Gastroesophageal sphincter (tissue), 4 donors: ENCODE data around the gene SPEG. TPM values are rescaled to one million over a fixed set of nuclear protein-coding genes. Genes with fewer than 3 reads are reported as not detected.
A peak's percentile ranks its signal among the peaks of the same experiment; 100 is the strongest.

Experiments
- ATAC-seq: fragments of 150-250 bp; one replicate; pipeline ENCODE4 v1.9.1; 2016; ENCODE audit warnings: mild to moderate bottlenecking, moderate library complexity
- H3K27ac ChIP-seq, 4 donors: fragments of 200-600 bp; sonication (generic) in 3 of 4; 1 replicate in 3 of 4; 2 replicates in 1 of 4; pipeline ENCODE4 v1.5.1; 2016 to 2019
- H3K27me3 ChIP-seq: fragments of 200-600 bp; sonication (generic); one replicate; pipeline ENCODE4 v1.5.1; 2019
- H3K36me3 ChIP-seq, 2 donors: fragments of 200-600 bp; sonication (generic); one replicate each; pipeline ENCODE4 v1.5.1; 2019; ENCODE audit warnings: control low read depth in 1 of 2
- H3K4me1 ChIP-seq, 3 donors: fragments of 200-600 bp; sonication (generic); 1 replicate in 2 of 3; 2 replicates in 1 of 3; pipeline ENCODE4 v1.5.1; 2016 to 2019; ENCODE audit warnings: control low read depth in 2 of 3
- H3K4me3 ChIP-seq, 2 donors: fragments of 200-600 bp; sonication (generic); one replicate each; pipeline ENCODE4 v1.5.1; 2019; ENCODE audit warnings: mild to moderate bottlenecking in 1 of 2, moderate library complexity in 1 of 2
- H3K9me3 ChIP-seq, 3 donors: fragments of 200-600 bp; sonication (generic); one replicate each; pipeline ENCODE4 v1.5.1; 2017 to 2019; ENCODE audit warnings: control low read depth in 2 of 3
- EP300 ChIP-seq: sonication (generic); formaldehyde crosslinking; IDR thresholded peaks from one replicate; pipeline ENCODE4 v1.6.1; 2017; ENCODE audit warnings: antibody characterized with exemption, mild to moderate bottlenecking
- POLR2A ChIP-seq, 2 donors: fragments of 450-650 bp; IDR thresholded peaks; one replicate each; pipeline ENCODE4 v1.6.1; 2017; ENCODE audit warnings: antibody characterized with exemption in 2 of 2, mild to moderate bottlenecking in 2 of 2, moderate library complexity in 1 of 2
- POLR2AphosphoS5 ChIP-seq: sonication (generic); formaldehyde crosslinking; IDR thresholded peaks from one replicate; pipeline ENCODE4 v1.6.1; 2017; ENCODE audit warnings: antibody characterized with exemption
- WGBS, 2 donors: methylation state at CpG; one replicate each; pipeline ENCODE4 v1.1.5; 2018; ENCODE audit warnings: low coverage in 1 of 2; 5-methylcytosine and 5-hydroxymethylcytosine counted together
- total RNA-seq, 4 donors: library from RNA; depleted of rRNA; stranded (reverse); fragments of >200 nt; gene quantifications; one replicate each; pipeline ENCODE4 v1.1.0, GENCODE V29; 2016
- TF ChIP-seq, protein P1 (sequence below), 4 experiments: fragments of 200-600 bp in 2 of 4; fragments of 450-650 bp in 2 of 4; sonication (generic) in 1 of 4; IDR thresholded peaks; one replicate each; pipeline ENCODE4 v1.5.1; 2017 to 2019; ENCODE audit warnings: antibody characterized with exemption in 4 of 4, mild to moderate bottlenecking in 2 of 4, moderate library complexity in 2 of 4

SPEG gene
- total RNA-seq, 4 donors from 2014 or later, result 90.2 to 307 (median 214) TPM

DNA sequence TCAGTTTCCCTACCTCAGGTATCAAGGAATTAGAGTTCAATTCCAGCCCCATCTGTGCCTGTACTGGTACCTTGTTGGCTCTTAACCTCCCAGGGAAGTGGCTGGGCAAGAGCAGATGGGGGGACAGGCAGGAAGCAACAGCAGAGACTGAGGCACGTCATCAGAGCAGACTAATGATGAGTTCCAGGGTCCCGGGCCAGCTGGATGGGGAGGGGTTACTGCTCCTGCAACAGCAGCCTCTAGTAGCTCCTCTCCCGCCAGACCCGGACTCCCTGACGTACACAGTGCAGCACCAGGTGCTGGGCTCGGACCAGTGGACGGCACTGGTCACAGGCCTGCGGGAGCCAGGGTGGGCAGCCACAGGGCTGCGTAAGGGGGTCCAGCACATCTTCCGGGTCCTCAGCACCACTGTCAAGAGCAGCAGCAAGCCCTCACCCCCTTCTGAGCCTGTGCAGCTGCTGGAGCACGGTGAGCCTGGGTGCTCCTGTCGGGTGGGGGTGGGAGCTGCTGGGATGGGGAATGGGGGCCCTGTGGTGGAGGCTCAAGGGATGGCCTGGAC lies 38.1 kb downstream of the SPEG start:
- Histone ChIP-seq H3K27ac (peak overlapping the region in 3 of 4 donors; percentile 81 to 97 (median 93)), H3K4me3 (no peak overlapping the region), H3K9me3 (no peaks in the 10 kb centered on the region), H3K27me3 (no peaks in the 10 kb centered on the region), H3K36me3 (peaks cover 0 to 82% of the 10 kb centered on the region in 2 donors), H3K4me1 (peaks cover 0 to 81% (median 0%) of the 10 kb centered on the region in 3 donors)
- no peak for ATAC-seq
- TF ChIP-seq POLR2AphosphoS5 (no peak), POLR2A (IDR thresholded peaks at IDR 0.05) (no peak), EP300 (no peak)
- TF ChIP-seq, protein P1, sequence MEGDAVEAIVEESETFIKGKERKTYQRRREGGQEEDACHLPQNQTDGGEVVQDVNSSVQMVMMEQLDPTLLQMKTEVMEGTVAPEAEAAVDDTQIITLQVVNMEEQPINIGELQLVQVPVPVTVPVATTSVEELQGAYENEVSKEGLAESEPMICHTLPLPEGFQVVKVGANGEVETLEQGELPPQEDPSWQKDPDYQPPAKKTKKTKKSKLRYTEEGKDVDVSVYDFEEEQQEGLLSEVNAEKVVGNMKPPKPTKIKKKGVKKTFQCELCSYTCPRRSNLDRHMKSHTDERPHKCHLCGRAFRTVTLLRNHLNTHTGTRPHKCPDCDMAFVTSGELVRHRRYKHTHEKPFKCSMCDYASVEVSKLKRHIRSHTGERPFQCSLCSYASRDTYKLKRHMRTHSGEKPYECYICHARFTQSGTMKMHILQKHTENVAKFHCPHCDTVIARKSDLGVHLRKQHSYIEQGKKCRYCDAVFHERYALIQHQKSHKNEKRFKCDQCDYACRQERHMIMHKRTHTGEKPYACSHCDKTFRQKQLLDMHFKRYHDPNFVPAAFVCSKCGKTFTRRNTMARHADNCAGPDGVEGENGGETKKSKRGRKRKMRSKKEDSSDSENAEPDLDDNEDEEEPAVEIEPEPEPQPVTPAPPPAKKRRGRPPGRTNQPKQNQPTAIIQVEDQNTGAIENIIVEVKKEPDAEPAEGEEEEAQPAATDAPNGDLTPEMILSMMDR (IDR thresholded peaks at IDR 0.05), result no peak
- 60 to 70% methylated on average over 2 to 3 of the region's 12 CpGs for WGBS, 2 donors

DNA sequence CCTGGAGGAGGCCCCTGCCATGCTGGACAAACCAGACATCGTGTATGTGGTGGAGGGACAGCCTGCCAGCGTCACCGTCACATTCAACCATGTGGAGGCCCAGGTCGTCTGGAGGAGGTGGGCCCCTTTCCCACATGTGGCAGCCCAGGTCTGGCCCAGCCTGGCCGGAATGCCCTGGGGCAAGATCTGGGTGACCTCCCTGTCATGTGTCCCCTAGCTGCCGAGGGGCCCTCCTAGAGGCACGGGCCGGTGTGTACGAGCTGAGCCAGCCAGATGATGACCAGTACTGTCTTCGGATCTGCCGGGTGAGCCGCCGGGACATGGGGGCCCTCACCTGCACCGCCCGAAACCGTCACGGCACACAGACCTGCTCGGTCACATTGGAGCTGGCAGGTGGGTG lies 38.9 kb downstream of the SPEG start:
- H3K27ac ChIP-seq, result peak overlapping the region in 3 of 4 donors; percentile 81 to 97 (median 93)
- no peaks in the 10 kb centered on the region for H3K27me3 ChIP-seq
- no peak for TF ChIP-seq EP300
- TF ChIP-seq, protein P1 (IDR thresholded peaks at IDR 0.05), result no peak
- TF ChIP-seq POLR2A (IDR thresholded peaks at IDR 0.05), result no peak
- TF ChIP-seq POLR2AphosphoS5, result no peak
- ATAC-seq, result no peak
- H3K4me3 ChIP-seq, result no peak overlapping the region
- H3K9me3 ChIP-seq, result no peaks in the 10 kb centered on the region
- peaks cover 0 to 85% of the 10 kb centered on the region in 2 donors for H3K36me3 ChIP-seq
- WGBS, 2 donors, result 20 to 40% methylated on average over 1 of the region's 18 CpGs
- H3K4me1 ChIP-seq, result peaks cover 0 to 75% (median 0%) of the 10 kb centered on the region in 3 donors

DNA sequence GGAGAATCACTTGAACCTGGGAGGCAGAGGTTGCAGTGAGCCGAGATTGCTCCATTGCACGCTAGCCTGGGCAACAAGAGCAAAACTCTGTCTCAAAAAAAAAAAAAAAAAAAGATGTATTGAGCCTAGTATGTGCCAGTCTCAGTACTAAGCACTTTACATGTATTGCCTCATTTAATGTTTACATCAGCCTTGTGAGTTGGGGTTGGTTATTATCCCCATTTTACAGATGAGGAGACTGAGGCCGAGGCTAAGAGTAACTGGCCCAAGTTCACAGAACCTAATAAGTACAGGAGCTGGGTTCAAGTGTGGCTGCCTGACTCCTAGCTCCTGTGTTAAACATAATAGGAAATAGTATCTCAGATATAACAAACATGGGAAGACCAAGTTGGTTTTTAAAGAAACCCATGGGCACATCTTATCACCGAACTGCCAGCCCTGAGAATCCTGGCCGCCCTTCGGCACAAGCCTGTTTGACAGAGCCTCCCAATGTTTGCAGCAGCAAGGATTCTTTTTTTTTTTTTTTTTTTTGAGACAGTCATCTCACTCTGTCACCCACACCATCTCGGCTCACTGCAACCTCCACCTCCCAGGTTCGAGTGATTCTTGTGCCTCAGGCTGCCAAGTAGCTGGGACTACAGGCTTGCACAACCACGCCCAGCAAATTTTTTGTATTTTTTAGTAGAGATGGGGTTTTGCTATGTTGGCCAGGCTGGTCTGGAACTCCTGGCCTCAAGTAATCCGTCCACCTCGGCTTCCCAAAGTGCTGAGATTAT lies 39.8 kb downstream of the SPEG start:
- 58 to 69% methylated on average over 5 to 10 of the region's 11 CpGs for WGBS, 2 donors
- Histone ChIP-seq H3K4me1 (peaks cover 0 to 65% (median 0%) of the 10 kb centered on the region in 3 donors), H3K36me3 (peaks cover 0 to 85% of the 10 kb centered on the region in 2 donors), H3K27ac (peak overlapping the region; percentile 12 to 97 (median 80)), H3K4me3 (no peak overlapping the region), H3K27me3 (no peaks in the 10 kb centered on the region), H3K9me3 (no peaks in the 10 kb centered on the region)
- TF ChIP-seq EP300, result no peak
- no peak for TF ChIP-seq POLR2A (IDR thresholded peaks at IDR 0.05)
- TF ChIP-seq POLR2AphosphoS5, result no peak
- TF ChIP-seq, protein P1 (IDR thresholded peaks at IDR 0.05), result no peak
- ATAC-seq, result no peak

DNA sequence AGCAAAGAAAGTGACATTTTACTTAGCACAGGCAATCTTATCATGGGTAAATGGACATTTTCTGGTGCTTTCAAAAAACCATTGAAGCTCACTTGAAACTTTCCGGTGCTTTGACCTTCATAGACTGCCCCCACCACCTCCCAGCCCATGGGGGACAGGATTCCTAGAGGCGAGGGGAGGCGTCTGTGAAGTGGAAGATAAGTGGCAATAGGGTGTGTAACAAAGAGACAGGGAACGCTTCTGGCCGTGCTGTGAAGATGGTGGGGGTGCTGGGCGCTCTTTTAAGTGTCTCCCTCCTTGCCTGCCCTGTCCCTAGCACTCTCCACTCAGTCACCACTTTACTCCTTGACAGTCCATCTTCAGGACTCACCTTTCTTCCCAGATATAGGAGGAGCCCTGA lies 40.6 kb downstream of the SPEG start:
- no peak overlapping the region for H3K4me3 ChIP-seq
- ATAC-seq, result no peak
- peaks cover 0 to 87% of the 10 kb centered on the region in 2 donors for H3K36me3 ChIP-seq
- whole genome bisulfite sequencing, 2 donors, result 8 to 31% methylated on average over 2 to 5 of the region's 6 CpGs
- H3K9me3 ChIP-seq, result no peaks in the 10 kb centered on the region
- H3K4me1 ChIP-seq, result peaks cover 0 to 57% (median 0%) of the 10 kb centered on the region in 3 donors
- TF ChIP-seq, protein P1 (IDR thresholded peaks at IDR 0.05), result no peak
- TF ChIP-seq POLR2AphosphoS5 (no peak), EP300 (no peak), POLR2A (IDR thresholded peaks at IDR 0.05) (no peak)
- peak overlapping the region; percentile 26 to 97 (median 74) for H3K27ac ChIP-seq
- no peaks in the 10 kb centered on the region for H3K27me3 ChIP-seq
